ENCODE measurements around the gene WAPL.
A peak's percentile ranks its signal among the peaks of the same experiment; 100 is the strongest.
"Not testable (repeated sequence)": the region's sequence is repeated elsewhere in the genome, so short reads cannot be mapped to it uniquely, and the experiment has no call there.

WAPL gene

GRCh38 chr10:86411281-86411841, 110.2 kb downstream of the WAPL start:
- peak; percentile 7 for DNase-seq

- DNase-seq: no peak
Measured at GRCh38 chr10:86410542-86411124, 111.0 kb downstream of the WAPL start.

- DNase-seq: no peak
Measured at GRCh38 chr10:86409183-86409582, 112.4 kb downstream of the WAPL start.

- no peak for DNase-seq
Measured at GRCh38 chr10:86403183-86403797, 118.3 kb downstream of the WAPL start.

GRCh38 chr10:86402283-86402941, 119.2 kb downstream of the WAPL start:
- no peak for DNase-seq

GRCh38 chr10:86401588-86402282, 119.9 kb downstream of the WAPL start:
- DNase-seq: no peak

- DNase-seq: no peak
Measured at GRCh38 chr10:86400705-86401587, 120.6 kb downstream of the WAPL start.

GRCh38 chr10:86399879-86400704, 121.5 kb downstream of the WAPL start:
- DNase-seq: peak; percentile 94

GRCh38 chr10:86399514-86399878, 122.1 kb downstream of the WAPL start:
- DNase-seq: no peak

- no peak for DNase-seq
Measured at GRCh38 chr10:86397120-86397519, 124.5 kb downstream of the WAPL start.

- no peak for DNase-seq
Measured at GRCh38 chr10:86393862-86394455, 127.6 kb downstream of the WAPL start.

GRCh38 chr10:86393362-86393761, 128.2 kb downstream of the WAPL start:
- no peak for DNase-seq

- no peak for DNase-seq
Measured at GRCh38 chr10:86392723-86393094, 128.9 kb downstream of the WAPL start.

GRCh38 chr10:86391986-86392722, 129.4 kb downstream of the WAPL start:
- DNase-seq: no peak

GRCh38 chr10:86391236-86391840, 130.3 kb downstream of the WAPL start:
- DNase-seq: no peak

GRCh38 chr10:86390337-86391120, 131.1 kb downstream of the WAPL start:
- no peak for DNase-seq

GRCh38 chr10:86389441-86390193, 132.0 kb downstream of the WAPL start:
- peak; percentile 20 for DNase-seq

GRCh38 chr10:86389109-86389440, 132.5 kb downstream of the WAPL start:
- DNase-seq: not testable (repeated sequence)

All from hematopoietic multipotent progenitor cell treated with erythropoietin and hydrocortisone succinate and interleukin-3 and kit ligand, for 8 days (in vitro differentiated cells).